ENCODE measurements around the gene C19orf25. TPM values are rescaled to one million over a fixed set of nuclear protein-coding genes. Genes with fewer than 3 reads are reported as not detected.

The C19orf25 gene
- total RNA-seq, 1 experiment from 2014 or later, result 35.0 TPM

- no peak overlapping the region for H3K4me3 ChIP-seq (ENCODE audit: low read depth, low read length, poor library complexity, severe bottlenecking)
- POLR2A ChIA-PET (ENCODE audit: low non-redundant PET), result no interaction called here
- H3K4me1 ChIP-seq (ENCODE audit: insufficient read depth, low read length, poor library complexity, severe bottlenecking), result peaks cover 27% of the 10 kb centered on the region
- no peaks in the 10 kb centered on the region for H3K36me3 ChIP-seq (ENCODE audit: insufficient read depth, low read length, poor library complexity, severe bottlenecking)
- H3K9me3 ChIP-seq (ENCODE audit: low read depth, low read length, poor library complexity, severe bottlenecking), result no peaks in the 10 kb centered on the region
- no peak for DNase-seq (ENCODE audit: low spot score)
- peak overlapping the region; percentile 93 for H3K27ac ChIP-seq (ENCODE audit: low read depth, low read length, poor library complexity, severe bottlenecking)
- intact Hi-C loops (cut with micrococcal nuclease; ENCODE audit: unreplicated experiment), result no loop called here
- no peak for TF ChIP-seq EZH2 (IDR thresholded peaks at IDR 0.05; ENCODE audit: borderline replicate concordance, low read depth, low read length, poor library complexity, severe bottlenecking)
- TF ChIP-seq, protein P1, sequence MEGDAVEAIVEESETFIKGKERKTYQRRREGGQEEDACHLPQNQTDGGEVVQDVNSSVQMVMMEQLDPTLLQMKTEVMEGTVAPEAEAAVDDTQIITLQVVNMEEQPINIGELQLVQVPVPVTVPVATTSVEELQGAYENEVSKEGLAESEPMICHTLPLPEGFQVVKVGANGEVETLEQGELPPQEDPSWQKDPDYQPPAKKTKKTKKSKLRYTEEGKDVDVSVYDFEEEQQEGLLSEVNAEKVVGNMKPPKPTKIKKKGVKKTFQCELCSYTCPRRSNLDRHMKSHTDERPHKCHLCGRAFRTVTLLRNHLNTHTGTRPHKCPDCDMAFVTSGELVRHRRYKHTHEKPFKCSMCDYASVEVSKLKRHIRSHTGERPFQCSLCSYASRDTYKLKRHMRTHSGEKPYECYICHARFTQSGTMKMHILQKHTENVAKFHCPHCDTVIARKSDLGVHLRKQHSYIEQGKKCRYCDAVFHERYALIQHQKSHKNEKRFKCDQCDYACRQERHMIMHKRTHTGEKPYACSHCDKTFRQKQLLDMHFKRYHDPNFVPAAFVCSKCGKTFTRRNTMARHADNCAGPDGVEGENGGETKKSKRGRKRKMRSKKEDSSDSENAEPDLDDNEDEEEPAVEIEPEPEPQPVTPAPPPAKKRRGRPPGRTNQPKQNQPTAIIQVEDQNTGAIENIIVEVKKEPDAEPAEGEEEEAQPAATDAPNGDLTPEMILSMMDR (conservative IDR thresholded peaks at IDR 0.05; ENCODE audit: low read depth, low read length), result no peak
- H3K27me3 ChIP-seq (replicated peaks; ENCODE audit: insufficient read depth, low read depth, low read length, poor library complexity), result no peaks in the 10 kb centered on the region
- BruUV-seq (replicated peaks), result no TSS peak
- CTCF ChIA-PET, result no interaction called here
These were observed 28.2 kb upstream of the C19orf25 start for GRCh38 chr19:1507192-1507660.

DNA sequence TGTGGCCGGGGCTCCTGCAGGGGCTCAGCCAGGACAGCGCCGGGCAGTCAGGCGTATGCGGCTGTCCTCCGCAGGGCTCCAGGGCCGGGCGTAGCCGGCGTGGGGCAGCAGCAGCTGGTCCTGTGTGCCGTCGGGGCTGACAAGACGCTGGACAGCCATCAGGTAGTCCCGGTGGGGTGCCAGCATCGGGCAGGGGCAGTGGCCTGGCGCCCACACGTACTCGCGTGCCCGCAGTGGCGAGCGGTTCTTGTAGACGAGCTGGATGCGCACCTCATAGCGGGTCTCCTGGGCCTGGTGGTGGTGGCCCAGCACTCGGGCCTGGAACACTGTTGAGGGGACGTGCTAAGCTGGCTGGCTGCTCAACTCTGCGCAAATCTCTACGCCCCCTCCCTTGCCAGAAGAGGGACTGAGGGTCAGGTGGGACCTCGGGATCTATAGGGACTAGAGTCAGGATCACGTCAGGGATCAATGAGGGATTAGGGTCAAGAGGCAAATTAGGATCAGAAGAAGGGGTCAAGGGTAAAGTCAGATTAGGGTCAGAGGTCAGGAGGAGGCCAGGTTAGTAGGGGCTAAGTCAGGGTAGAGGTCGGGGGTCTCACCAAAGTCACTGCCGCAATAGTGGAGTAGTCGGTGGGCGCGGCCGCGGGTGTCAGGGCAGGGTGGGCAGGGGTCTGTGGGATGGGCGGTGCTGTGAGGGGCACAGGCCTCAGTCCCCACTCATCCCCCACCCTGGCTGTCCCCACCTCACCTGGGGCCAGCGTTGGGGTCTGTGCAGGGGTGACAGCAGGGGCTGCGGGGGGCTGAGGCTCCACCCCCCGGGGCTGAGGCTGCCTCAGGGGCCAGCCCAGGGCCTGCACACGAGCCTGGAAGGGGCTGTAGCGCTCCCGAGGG is 27.2 kb upstream of the C19orf25 start:
- H3K27ac ChIP-seq (ENCODE audit: low read depth, low read length, poor library complexity, severe bottlenecking), result no peak overlapping the region
- H3K27me3 ChIP-seq (replicated peaks; ENCODE audit: insufficient read depth, low read depth, low read length, poor library complexity), result no peaks in the 10 kb centered on the region
- H3K4me3 ChIP-seq (ENCODE audit: low read depth, low read length, poor library complexity, severe bottlenecking), result no peak overlapping the region
- POLR2A ChIA-PET (ENCODE audit: low non-redundant PET), result no interaction called here
- no peaks in the 10 kb centered on the region for H3K36me3 ChIP-seq (ENCODE audit: insufficient read depth, low read length, poor library complexity, severe bottlenecking)
- H3K9me3 ChIP-seq (ENCODE audit: low read depth, low read length, poor library complexity, severe bottlenecking), result no peaks in the 10 kb centered on the region
- DNase-seq (ENCODE audit: low spot score), result no peak
- peaks cover 27% of the 10 kb centered on the region for H3K4me1 ChIP-seq (ENCODE audit: insufficient read depth, low read length, poor library complexity, severe bottlenecking)
- TF ChIP-seq, protein P1 (conservative IDR thresholded peaks at IDR 0.05; ENCODE audit: low read depth, low read length), result no peak
- TF ChIP-seq EZH2 (IDR thresholded peaks at IDR 0.05; ENCODE audit: borderline replicate concordance, low read depth, low read length, poor library complexity, severe bottlenecking), result no peak
- no TSS peak for BruUV-seq (replicated peaks)
- CTCF ChIA-PET, result interaction anchor here (0.6 kb wide), 1 partner anchor 156 kb away, joined by 11 read pairs; no protein-coding TSS in a partner anchor
- intact Hi-C loops (cut with micrococcal nuclease; ENCODE audit: unreplicated experiment), result no loop called here

GRCh38 chr19:1505012-1505411 is 26.0 kb upstream of the C19orf25 start:
- ChIA-PET CTCF (no interaction called here), POLR2A (ENCODE audit: low non-redundant PET) (no interaction called here)
- Histone ChIP-seq H3K9me3 (ENCODE audit: low read depth, low read length, poor library complexity, severe bottlenecking) (no peaks in the 10 kb centered on the region), H3K36me3 (ENCODE audit: insufficient read depth, low read length, poor library complexity, severe bottlenecking) (no peaks in the 10 kb centered on the region), H3K27me3 (replicated peaks; ENCODE audit: insufficient read depth, low read depth, low read length, poor library complexity) (no peaks in the 10 kb centered on the region), H3K4me3 (ENCODE audit: low read depth, low read length, poor library complexity, severe bottlenecking) (no peak overlapping the region), H3K4me1 (ENCODE audit: insufficient read depth, low read length, poor library complexity, severe bottlenecking) (peaks cover 19% of the 10 kb centered on the region), H3K27ac (ENCODE audit: low read depth, low read length, poor library complexity, severe bottlenecking) (no peak overlapping the region)
- BruUV-seq (replicated peaks), result no TSS peak
- no peak for DNase-seq (ENCODE audit: low spot score)
- TF ChIP-seq, protein P1 (conservative IDR thresholded peaks at IDR 0.05; ENCODE audit: low read depth, low read length), result no peak
- no peak for TF ChIP-seq EZH2 (IDR thresholded peaks at IDR 0.05; ENCODE audit: borderline replicate concordance, low read depth, low read length, poor library complexity, severe bottlenecking)
- intact Hi-C loops (cut with micrococcal nuclease; ENCODE audit: unreplicated experiment), result no loop called here
